ENCODE data around the gene TANGO6.

- TF ChIP-seq CTCF (IDR thresholded peaks at IDR 0.05) = no peak
- no peak for TF ChIP-seq EZH2 (IDR thresholded peaks at IDR 0.05)
- TF ChIP-seq EZH2phosphoT487 (IDR thresholded peaks at IDR 0.05) = no peak
Observed at GRCh38 chr16:69089091-69089910, 246.0 kb downstream of the TANGO6 start.
